ENCODE results near the gene TMEM235.

Gene TMEM235

DNA sequence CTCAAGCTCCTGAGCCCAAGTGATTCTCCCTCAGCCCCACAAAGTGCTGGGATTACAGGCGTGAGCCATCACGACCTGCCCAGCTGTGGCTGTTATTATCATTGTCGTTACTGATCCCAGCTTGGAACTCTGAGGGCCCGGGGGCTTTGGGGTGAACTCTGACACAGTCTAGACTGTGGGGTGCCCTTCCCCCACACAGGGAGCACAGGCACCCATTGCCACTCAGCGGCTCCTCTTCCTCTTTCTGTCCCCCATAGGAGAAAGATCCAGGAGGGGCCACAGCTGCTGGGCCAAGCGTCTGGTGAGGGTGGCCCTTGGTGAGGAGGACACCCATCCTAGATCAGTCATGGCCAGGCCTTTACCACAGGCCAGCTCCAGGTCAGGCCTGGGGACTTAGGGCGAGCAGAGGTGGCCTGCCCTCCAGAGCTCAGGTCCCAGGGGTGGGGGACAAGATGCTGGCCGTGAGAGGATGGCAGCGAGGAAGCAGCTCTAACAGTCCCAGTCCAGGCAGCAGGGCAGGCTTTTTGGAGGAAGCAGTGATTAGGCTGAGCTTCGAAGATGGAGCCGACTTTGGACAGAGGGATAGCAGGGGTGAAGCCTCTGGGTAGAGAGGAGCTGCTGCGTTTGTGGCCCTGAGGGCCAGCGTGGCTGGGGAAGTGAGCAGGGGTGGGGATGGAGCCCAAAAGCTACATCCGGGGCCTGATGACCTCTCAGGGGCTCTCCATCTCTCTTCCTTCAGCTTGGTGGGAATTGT lies 24.7 kb downstream of the TMEM235 start:
- DNase-seq: peak; percentile 23

DNA sequence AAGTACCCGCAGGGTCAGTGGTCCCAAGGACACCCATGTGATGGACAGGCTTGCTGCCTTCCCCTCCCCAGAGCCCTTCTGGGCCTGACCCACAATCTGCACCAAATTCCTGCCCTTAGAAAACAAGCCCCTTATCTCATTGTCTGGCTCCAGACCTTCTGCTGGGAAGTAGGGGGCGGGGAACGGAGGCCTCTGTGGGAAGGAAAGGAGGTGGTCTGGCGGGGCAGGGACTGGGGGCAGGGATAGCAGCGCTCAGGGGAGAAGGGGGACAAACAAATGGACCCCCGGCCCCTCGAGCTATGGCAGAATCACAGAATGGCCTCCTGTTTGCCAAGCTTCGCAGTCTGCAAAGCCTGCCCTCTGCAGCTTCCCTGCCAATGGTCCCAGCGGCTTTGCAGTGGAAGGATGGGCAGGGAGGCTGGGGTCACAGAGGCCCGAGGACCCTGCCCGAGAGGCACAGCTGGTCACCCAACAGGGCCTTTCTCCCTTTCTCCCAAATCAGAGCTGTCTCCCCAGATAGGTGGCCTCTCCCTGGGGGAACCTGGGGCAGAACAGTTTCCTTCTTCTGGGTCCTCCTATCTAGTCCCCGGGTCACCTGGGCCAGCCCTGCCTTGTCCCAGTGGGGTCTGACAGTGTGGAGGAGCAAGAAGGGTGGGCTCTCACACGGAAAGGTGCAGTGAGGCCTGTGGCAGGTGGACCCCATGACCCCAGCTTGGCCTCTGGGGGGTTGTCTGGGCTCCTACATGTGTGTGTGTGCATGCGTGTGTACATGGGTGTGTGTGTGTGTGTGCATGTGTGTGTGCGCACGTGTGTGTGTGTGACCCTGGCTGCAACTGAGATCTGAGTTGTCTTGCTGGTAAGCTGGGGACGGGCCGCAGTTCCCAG lies 25.5 kb downstream of the TMEM235 start:
- peak; percentile 22 for DNase-seq

DNA sequence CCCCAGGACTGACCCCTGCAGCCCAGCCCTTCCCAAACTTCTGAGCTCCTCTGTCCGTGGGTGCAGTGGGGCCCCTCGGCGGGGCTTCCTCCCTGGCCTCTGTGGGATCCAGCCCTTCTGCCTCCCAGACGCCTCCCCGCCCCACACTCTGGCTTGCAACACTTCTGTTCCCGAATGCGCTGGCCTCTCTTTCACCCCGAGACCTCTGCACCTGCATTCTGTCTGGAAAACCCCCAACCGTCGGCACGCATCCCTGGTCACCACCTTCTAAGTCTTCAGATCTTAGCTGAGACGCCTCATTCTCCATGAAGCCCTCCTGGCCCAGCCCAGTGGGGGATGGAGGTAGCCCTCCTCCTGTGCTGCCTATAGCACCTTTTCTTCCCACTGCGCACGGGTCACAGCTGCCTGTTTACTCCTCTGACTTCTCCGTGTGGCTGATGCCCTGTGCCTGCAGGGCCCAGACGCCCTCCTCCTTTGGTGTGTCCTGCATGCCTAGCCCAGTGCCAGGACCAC lies 26.4 kb downstream of the TMEM235 start:
- peak; percentile 57 for DNase-seq

DNA sequence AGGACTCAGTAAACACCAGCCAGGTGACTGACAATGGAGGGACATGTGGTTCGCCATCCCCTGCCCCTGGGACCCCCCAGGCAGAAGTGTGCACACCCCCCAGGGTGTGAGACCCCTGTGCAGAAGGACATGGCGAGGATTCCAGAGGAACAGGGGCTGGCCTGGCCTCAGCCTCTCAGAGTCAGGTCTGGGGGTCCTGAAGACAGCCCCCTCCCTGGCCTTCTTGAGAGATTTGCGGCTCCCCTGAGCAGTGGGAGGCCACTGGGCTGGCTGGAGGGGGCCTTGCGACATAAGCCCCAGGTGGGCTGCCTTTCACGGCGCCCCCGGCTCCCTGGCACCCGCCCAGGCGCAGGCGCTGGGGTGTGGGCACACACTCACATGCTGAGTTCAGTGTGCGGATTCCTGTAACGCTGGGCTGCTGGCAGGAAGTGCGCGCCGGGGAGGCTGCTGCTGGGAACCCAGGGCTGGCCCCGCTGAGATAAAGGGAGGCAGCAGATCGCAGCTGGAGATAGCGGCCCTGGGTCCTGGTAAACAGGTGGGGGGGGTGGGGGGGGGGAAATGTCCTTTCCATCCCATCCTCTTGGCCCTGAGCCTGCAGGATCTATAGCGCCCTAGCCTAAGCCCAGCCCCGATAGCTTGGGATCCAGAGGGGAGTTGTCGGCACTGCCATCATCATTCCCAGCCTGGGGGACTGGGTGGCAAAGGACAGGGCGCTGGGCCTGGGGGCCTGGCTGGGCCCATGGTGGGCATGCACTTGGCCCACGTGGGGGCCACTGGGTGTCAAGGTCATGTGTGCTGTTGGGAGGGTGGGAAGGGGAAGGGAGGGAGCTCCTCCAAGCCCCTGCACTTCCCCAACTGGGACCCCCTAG lies 27.1 kb downstream of the TMEM235 start:
- DNase-seq: peak; percentile 70

DNA sequence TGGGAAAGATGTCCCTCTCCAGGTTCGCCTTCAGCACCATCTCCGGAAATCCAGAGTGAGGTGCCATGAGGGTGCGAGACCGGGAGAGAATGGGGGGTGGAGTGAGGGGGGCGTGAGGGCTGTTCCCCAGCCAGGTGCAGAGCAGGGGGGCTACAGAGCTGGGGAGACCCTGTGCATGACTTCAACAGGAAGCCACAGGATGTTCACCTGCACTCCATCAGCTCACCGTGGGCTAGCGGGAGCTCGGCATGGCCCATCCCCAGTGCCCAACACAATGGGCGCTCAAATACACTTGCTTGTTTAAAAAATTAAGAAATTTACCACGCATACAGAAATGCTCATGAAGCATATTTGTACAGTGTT lies 27.7 kb downstream of the TMEM235 start:
- DNase-seq: no peak

DNA sequence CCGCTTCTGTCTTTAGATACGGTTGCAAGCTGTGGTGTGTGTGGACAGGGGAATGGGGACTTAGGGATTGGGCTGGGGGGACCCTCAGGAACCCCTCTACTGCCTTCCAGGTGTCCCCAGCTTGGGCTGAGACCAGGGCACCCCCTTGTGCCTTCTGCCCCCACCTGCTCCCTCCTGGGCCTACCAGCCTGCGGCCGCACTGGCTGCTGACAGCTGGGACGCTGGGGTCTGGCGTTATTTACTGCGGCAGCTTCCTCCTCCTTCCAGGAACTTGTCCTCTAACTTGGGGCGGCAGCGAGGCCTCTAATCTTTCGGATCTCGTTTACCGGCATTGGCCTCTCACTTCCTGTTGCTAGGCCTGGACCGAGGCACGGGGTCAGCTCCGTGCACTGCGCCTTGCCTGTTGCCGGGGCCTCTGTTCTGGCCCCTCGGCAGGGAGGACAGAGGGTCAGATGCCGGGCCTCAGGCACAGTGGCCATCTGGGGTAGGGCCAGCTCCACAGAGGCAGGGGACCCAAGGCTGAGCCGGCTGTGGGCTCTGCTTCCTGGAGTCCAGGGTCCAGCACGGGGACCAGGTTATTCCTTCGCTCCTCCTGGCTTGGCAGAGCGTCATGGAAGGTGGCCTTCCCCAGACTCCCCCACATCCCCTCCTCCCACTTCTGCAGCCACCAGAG lies 31.8 kb downstream of the TMEM235 start:
- peak; percentile 58 for DNase-seq

DNA sequence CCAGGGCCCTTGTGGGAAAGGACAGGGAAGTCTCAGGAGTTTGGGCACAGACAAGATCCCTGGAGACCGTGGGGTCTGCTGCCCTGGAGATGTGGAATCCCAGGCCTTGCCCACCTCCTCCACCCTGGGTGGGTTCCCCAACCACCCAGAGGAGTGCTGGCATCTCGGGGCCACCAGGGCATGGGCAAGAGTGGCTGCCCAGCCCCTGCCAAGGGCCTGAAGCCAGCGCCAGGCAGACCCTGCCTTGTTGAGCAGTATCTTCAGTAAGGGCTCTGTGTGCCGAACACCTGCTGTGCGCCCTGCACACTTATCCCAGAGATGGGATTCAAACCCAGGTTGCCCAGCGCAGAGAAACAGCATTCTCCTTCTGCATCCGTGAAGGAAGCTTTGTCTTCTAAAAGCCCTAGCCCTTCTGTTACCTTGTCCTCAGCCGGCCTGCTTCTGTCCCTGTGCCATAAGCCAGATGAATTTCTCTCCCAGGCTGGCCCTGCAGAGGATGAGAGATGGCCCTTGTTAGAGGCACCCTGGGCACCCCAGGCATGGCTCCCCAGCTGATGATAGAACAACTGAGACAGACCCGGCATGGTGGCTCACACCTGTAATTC lies 32.4 kb downstream of the TMEM235 start:
- DNase-seq: no peak

DNA sequence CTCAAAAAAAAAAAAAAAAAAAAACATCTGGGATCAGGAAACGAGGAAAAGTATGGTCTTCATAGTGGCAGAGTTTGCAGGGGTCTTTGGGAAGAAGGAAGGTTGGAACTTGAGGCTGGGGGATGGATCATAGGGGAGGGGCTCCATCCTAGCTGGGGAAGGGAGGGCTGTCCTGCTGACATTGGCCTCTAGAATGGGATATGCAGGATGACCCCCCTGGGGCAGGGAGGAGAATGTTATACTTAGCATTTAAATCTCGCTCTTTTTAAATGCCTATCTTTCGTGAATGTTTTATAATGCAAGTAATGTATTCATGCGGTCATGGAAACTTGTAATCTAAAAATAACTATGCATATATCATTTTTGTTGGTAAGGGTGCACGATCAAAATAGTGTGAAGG lies 33.2 kb downstream of the TMEM235 start:
- DNase-seq: no peak

DNA sequence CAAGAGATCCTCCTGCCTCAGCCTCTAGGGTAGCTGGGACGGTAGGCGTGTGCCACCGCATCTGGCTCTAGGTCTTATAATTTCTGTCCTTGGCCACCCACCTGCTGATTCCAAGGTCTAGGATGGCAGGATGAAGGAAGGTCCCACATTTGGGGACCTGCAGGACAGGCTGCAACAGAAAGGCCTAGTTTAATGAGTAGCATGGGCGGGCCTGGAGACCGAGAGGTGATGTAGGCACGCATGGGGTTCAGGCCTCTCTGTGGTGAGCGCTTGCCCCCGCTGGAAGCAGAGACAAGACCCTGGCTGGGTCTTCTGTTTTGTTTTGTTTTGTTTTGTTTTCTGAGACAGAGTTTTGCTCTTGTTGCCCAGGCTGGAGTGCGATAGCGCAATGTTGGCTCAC lies 33.7 kb downstream of the TMEM235 start:
- DNase-seq: no peak

DNA sequence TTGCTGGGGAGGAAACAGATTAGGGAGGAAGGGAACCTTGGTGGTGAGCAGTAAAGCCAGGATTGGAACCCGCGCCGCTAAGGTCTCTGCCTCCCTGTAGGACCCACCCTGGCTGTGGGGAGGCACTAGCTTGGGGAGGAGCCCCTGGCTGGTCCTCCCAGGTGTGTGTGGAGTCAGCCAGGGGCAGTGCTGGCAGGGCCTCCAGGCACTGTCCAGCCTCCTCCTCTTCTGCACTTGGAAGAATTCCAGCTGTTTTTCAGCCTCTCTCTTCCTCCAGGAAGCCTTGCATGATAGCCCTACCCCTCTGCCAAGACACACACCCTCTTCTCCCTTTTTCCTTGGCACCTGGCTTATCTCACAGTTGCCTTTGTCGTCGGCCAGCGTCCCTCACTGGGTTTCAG lies 34.8 kb downstream of the TMEM235 start:
- no peak for DNase-seq

DNA sequence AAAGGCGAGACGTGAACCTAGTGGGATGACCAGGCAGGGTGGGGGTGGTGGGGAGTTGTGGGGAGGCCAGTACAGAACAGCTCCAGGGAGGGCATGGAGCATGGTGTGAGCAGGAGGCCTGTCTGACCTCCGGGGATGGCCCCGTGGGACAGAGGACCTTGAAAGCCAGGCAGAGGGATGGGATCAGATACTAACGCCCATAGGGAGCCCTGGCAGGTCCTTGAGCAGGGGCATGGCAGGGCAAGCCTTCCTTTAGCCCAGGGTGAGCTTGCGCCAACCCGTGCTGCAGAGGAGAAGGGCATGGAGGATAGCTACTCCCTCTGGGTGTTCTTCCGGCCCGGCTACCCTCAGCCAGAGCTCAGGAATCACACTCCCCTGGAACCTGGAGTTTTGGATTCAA lies 35.3 kb downstream of the TMEM235 start:
- DNase-seq: no peak

DNA sequence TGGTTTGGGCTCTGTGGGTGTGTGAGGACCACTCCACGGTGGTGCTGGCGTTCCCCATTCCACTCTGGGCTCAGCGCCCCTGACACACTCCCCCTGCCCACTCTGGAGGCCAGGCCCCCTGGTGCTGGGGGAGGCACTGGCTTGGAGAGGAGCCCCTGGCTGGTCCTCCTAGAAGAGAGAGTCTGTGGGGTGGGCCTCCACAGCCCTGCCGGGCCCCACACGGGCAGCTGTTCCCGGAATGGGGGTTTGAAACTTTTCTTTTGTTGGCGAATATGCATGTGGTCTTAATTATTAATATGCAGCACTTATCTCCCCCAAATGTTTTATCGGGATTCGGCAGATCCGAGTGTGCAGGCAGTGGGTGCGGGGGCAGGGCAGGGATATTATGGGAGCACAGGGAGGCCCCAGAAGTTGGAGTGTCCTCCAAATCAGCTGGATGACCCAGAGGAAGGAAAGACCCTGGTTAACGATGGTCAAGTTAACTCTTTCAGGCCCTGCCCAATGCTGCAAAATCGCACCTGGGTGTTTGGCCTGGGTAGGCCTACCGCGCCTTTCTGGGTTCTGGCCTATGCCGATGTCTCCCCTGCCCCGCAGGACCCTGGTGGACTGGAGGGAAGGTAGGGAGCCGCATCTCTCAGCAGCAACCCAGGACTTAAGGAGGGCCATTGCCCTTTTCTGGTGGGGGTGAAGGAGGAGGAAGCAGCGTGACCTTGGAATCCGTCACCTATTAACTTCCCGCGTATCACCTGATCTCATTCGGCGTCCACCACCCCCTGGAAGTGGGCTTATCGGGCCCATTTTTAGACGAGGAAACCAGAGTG lies 36.0 kb downstream of the TMEM235 start:
- DNase-seq: no peak

DNA sequence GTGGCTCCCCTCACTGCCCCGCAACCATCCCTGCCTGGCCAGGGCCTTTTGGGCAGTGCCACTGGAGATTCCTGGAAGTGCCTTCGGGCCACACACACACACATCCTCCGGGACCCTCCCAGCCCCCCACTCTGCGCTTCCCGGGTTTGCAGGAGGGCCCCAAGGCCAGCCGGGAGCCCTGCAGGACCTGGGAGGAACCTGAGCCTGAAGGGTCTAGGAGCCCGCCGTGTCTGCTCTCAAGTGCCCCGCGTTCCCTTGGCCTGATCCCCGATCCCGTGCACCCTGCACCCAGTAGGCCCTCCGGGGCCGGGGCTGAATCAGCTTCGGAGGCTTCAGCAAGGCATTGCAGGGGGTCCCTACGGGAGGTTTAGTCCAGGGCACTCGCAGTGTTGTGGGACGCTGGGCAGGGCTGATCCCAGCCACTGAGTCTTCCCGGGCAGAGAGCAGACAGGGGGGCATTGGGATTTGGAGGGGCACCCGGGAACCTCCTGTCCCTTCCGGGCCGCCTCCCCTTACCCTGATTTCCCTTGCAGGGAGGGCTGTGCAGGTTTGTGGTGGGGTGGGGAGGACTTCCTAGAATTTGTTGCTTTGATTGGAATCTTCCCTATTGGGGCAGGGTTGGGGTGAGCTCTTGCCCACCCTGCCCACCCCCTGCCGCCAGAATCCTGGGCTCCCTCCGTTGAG lies 36.9 kb downstream of the TMEM235 start:
- no peak for DNase-seq

DNA sequence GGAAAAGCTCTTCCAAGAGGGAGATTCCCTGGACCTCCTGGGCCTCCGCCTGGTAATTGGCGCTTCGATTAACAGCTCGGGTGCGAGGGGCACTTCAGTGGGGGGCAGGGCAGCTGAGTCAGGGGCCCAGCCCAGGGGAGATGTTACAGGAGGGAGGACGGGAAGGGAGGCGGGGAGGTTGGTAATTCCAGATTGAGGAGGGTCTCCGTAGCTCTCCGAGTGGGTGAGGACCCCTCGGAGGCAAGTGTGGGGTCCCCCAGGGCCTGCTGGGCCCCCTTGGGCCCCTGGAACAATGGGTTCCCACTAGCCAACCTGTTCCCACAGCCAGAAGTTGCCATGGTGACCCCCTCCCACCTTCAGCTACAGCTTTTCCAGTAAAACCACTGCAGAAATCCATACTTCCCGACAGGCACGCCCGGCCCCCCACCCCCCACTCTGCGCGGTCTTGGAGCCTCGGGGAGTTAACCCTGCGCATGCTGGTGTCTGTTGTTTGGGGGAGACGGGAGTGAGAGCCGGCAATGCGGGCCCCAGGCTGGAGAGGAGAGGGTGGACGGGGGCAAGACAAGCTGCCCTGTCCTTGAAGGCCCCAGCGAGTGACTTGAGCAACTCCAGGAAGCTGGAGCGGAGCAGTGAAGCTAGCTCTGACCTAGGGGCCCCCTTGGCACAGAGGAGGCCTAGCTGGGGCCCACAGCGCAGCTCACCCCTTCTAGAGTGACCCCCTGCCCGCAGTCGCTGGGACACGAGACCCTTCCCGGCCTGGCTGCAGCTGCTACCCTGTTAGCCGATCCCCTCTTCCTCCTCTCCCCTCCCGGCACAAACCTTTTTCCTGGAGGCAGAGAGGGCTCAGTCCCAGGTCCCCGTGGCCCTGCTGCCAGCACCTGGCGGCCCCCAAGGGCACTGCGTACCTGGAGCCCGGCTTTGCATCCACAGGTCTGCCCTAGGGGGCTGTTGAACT lies 37.8 kb downstream of the TMEM235 start:
- DNase-seq: peak; percentile 81

DNA sequence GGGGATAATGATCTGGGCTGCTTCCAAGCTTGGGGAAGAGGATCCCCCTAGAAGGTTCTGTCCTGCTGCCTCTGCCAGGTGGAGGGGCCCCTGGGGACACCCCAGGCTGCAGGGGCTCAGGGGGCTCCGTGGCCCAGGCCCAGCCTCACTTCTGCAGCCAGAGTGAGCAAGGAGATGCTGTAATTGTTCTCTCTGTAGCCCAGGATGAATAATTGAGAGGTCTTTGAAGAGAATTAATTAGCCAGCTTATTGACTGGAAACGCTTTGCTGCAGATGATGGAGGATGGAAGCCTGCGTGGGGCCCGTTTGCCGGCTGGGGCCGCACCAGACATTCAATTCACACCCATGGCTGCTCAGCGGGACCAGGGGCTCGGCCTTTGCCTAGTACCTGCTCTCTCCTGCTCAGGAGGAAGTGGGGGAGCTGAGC lies 38.5 kb downstream of the TMEM235 start:
- DNase-seq: no peak

DNA sequence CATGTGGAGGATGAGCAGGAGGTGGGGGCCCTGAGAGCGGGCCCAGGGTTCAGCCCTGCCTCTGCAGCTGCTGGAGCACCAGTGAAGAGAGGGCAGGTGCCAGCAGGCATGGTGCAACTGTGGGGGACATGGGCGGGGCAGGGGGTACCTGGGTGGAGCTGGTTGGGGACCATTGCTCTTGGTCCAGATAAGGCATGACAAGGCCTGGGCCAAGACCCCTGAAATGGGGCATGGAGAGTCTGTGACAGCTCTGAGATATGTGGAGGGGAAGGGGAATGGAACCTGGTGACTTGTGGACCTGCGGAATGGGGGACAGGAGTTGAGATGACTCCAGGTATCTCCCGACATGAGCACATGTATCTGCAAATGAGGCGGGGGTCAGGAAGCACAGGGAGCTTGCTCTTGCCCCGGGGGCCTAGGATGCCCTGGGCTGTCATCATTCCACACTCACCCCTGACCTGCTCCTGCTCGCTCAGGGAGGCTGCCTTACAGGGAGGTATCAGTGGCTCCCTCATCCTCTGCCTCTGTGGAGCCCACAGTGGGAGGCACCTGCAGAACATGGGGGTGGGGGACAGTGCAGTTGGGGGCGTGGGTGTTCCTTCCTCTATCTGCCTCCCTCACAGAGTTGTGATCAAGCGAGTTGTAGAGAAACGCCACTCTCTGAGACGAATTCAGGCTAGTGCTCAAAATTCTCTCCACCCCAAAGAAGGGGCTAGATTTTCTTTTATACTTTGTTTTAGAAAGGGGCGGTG lies 40.2 kb downstream of the TMEM235 start:
- no peak for DNase-seq

DNA sequence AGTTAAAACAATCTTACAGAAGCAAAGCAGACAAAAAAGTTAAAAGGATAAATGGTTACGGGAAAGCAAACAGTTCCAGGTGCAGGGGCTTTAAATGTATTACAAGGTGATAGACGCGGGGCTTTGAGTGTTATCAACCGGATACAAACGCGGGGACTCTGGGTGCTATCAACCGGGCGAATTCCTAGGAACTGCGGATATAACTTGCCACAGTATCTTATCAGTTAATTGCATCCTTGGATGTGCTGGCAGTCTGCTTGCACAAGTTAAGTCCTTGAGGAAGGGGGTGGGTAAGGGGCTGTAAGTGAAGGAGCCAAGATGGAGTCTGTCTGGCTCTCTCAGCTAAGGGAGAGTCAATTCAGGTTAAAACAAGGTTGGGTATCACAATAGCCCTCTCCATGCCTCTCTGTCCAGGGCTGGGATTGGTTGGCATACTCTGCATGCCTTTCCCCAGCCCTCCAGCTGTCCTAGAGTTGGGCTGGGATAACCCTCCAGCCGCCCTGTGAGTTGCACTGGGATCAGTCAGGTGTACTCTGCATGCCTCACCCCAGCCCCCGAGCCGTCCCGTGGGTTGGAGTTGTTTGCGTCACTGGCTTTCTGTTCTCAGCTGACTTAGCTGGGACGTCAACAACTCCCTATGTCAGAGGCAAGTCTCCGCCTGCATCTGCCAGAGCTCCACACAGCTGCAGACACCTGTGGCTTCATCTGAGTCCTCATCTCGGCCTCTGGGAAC lies 40.9 kb downstream of the TMEM235 start:
- peak; percentile 65 for DNase-seq

DNA sequence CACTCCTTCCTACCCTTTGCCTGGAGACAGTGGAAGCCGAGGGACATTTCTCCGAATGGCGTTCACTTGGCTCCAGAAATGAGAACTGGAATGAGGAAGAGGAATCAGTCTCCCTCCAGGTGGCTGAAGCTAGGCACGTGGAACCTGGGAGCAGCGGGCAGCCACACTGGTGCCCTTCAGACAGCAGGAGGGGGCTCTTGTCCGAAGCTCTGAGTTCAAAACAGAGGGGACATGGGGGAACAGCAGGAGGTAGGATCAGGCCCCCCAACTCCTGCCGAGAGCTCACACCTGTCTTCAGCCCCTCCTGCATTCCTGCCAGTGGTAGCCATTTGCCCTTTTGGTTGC lies 41.5 kb downstream of the TMEM235 start:
- DNase-seq: no peak

All from femur (tissue), 1 donor.